Cardiac septum (tissue), 1 donor: ENCODE data around the gene OTOG. TPM values are rescaled to one million over a fixed set of nuclear protein-coding genes. Genes with fewer than 3 reads are reported as not detected.

Source experiments
- DNase-seq: peaks from one replicate; pipeline ENCODE4 v3.0.0-alpha.2; 2020; ENCODE audit warnings: low spot score
- intact Hi-C: fragments of 100-400 bp; cut with DNase I; formaldehyde crosslinking; loops from one replicate; pipeline ENCODE4 v1.14.0; 2022
- total RNA-seq: library from RNA; stranded (reverse); fragmentation: NEBNext Ultra II Directional; extraction: Animal tissue kit (Norgen Biotek cat#: 25700); gene quantifications from one replicate; pipeline ENCODE4 v1.2.1, GENCODE V29; 2021
- donor health status: DM: no; HTN: no; CAD: no.

OTOG gene
- total RNA-seq, 1 donor from 2014 or later = not detected

DNA sequence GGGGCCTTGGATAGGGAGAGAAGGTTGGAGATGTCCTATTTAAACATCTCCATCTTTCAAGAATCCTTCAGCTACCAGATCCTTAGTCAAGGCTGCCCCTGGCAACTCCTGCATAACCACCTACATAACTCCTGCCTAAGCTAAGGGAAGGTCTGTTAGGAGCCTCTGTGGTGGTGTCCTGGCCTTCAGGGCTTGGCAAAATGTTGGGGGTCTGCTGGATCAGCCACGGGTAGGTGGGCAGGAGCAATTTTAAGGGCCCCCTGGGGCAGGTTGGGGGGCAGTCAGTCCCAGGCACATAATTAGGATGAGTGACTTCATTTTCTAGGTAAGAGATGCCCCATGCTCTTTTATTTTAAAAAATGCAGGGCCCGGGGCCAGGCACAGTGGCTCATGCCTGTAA, 28.7 kb upstream of the OTOG start:
- intact Hi-C loops = no loop called here
- no peak for DNase-seq

GRCh38 chr11:17519061-17519885, 27.8 kb upstream of the OTOG start:
- intact Hi-C loops = no loop called here
- no peak for DNase-seq

- intact Hi-C loops = no loop called here
- DNase-seq = no peak
Observed at GRCh38 chr11:17521106-17521900, 25.8 kb upstream of the OTOG start.

GRCh38 chr11:17522655-17523054, 24.4 kb upstream of the OTOG start:
- no peak for DNase-seq
- intact Hi-C loops = no loop called here

GRCh38 chr11:17524221-17524620, 22.8 kb upstream of the OTOG start:
- intact Hi-C loops = no loop called here
- DNase-seq = no peak

DNA sequence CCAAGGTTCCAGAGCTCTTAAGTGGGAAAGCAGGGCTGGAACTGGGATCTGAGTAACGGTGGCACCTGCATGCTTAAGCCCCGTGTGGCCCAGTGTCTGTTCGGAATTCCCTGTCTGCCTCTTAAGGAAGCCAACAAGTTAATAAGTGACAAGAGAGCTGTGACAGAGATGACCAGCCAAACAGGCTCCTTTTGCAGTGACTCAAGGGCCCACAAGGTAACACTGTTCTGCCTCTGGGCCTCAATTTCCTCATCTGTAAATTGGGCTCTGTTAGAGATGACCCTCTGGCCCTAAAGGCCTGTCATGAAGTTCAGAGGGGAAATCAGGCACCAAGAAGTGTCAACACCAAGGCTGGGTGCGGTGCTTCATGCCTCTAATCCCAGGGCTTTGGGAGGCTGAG, 21.5 kb upstream of the OTOG start:
- intact Hi-C loops = loop anchor here (5.0 kb wide), 1 partner anchor 138 kb away; the partner anchor contains the start of gene KCNJ11
- DNase-seq = no peak

DNA sequence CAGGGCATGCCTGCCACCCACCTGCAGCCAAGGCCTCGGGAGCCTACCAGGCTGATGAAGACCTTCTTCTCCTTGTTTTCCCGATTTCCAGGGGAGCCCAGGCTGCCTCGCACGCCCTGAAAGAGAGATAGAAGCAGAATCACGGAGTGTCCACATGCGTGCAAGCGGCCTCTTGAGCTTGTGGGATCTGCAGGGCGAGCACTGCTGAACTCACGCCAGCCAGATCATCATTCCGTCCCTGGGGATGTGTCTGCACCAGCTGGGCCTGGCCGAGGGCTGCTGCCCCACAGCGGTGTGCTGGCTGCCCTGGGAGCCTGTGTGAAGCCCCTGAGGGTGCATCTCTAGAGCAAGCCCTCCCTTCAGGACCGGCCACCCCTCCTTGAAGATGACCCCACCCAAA, 20.7 kb upstream of the OTOG start:
- intact Hi-C loops = loop anchor here (5.0 kb wide), 1 partner anchor 139 kb away; the partner anchor contains the start of gene KCNJ11
- DNase-seq = no peak

GRCh38 chr11:17526931-17527627, 20.0 kb upstream of the OTOG start:
- no peak for DNase-seq
- intact Hi-C loops = loop anchor here (5.0 kb wide), 1 partner anchor 140 kb away; the partner anchor contains the start of gene KCNJ11

DNA sequence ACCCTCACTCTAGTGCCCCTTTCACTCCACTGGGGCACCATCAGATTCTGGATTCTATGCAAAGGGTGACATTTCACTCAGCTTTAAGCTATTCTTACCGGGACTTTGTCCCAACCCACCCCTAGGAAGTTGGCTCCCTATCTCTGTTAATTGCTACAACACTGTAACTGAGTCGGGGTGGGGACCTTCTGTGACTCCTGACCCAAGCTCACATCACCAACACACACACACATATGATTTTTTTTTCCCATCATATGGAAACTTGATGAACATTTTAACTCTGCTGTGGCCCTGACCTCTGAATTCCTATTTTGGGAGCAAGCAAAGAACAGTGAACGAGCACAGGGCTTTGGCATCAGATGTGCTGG, 19.4 kb upstream of the OTOG start:
- DNase-seq = no peak
- intact Hi-C loops = loop anchor here (5.0 kb wide), 1 partner anchor 140 kb away; the partner anchor contains the start of gene KCNJ11

DNA sequence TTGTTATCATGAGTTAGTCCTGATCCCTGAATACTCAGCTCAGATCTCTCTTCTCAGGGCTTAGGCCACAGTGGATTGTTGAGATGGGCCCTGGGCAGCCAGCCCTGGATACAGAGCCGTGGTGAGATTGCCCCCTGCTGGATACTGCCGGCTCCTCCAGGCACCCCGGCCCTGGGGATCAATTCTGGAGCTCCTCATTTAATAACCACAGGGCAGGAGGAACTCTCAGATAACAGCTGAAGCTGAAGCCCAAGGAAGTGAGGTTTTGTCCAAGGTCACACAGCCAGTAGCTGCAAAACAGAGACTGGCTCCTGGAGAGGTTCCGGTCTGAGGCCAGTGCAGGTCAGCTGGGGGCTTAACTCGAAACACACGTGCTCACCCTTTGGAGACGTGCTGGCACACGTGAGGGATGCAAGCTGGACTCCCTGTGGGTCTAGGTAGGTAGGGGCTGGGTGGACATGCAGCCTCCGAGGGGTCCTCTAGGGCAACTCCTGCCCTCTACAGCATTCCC, 18.8 kb upstream of the OTOG start:
- DNase-seq = no peak
- intact Hi-C loops = loop anchor here (5.0 kb wide), 1 partner anchor 141 kb away; the partner anchor contains the start of gene KCNJ11

DNA sequence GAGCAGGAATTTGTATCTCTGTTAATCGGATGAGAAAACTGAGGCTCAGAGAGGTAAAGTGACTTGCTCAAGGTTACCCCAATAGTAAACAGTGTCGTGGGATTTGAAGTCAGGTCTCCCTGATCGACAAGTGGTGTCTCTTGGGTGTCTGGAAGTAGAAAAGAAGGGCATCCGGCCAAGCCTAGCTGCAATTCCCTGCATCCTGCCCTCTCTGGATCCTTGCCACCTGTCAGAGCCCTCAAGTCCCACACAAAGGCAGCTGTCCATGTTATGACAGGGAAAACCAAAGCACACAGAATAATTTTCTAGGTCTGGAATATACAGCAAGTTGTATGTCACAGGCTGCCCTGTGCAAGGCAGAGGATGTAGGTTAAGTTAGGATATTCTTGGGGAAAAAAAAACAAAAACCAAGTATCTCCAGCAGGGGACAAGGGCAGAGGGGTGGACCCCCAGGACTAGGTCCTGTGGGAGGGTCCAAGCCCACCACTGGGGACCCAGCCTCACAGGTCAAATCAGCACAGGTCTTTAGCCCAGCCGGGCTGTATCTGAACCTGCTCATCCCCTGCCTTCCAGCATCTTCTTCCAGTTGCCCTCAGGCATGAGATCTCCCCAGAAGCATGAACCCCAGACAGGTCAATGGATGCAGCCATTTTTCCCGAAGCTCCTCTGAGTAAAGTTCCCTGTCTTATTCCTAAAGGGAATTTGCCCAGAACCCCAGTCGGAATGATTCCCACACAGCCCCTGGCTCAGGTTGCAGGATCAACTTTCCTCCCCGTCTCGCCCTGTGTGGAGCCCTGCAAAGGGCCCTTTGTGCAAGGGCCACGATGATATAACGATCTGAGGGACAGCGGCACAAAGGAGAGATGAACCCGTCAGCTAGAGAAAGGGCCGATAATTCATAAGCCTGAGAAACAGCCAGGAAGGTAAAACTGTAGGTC, 17.9 kb upstream of the OTOG start:
- intact Hi-C loops = loop anchor here (5.0 kb wide), 1 partner anchor 142 kb away; the partner anchor contains the start of gene KCNJ11
- DNase-seq = no peak

DNA sequence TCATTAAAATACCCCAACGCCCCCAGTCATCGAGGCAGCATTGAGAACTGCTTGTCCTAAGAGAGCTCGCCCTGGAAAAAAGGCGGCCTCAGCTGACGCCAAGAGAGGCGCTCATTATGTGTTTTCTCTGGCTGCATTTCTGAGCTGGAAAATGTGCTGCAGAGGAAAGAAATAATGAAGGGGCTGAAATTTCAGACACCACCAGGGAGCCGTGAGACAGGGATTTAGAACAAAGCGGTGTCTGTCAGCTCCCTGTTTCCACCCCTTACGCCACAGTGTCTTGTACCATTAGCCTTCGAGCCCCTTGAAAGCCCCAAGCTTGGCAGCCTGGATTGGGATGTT, 17.2 kb upstream of the OTOG start:
- intact Hi-C loops = loop anchor here (5.0 kb wide), 1 partner anchor 143 kb away; the partner anchor contains the start of gene KCNJ11
- DNase-seq = no peak

DNA sequence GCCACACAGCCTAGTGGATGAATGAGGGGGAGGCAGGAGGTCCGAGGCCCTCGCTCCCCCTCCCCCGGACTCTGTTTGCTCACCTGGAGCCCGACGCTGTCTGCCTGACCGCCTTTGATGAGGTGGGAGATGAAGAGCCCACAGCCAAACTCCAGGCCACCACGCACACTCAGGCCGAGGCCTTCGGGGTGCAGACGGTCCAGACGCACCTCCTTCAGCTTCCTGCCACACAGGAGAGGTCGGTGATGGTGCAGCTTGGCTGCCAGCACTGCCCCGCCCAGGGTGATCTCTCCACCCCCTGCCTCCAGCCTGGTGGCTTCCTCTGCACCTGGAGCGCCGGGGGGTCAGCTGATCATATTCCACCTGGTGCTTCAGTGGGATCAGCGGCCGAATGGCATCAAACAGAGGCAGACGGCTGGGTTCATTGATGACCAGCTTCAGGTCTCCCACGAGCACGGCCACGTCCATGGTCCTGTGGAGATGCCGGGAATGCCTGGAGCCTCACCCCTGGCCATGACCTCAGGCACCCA, 15.9 kb upstream of the OTOG start:
- intact Hi-C loops = no loop called here
- DNase-seq = no peak

DNA sequence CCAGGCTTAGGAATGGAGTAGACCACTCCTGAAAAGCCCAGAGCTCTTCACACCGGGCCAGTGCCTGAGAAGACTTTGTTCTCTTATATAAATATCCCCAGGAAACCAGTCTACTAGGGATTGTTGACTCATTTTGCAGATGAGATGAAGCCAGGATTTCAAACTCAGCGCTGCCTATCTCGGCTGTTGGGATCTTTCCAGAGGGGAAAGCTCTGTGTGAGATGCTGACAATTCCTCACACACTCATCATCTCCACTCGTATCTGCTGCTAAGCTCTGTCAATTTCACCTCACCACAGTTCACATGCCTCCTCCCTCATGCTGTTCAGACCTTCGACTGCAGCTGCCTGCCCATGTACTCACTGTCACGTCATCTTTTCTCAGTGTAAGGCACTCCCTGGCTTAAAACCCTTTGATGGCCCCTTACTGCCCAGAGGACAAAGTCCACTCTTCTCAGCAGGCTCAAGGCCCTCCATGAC, 15.4 kb upstream of the OTOG start:
- intact Hi-C loops = no loop called here
- no peak for DNase-seq

DNA sequence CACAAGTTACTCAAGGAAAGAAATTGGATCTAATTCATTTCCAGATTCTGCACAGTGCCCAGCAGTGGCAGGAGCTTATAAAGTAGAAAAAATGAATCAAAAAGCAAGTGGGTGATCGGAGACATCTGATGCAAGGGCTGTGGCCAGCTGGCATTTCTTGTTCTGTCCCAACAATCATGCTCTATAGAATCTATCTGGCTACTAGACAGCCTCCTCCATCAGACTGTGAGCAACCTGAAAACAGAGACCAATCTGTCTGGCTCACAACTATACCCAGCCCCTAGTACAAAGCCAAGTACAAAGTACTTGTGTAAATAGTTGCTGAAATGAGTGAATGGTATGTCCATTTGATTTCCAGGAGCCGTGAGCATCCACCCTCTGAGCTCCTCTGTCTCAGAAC, 14.3 kb upstream of the OTOG start:
- intact Hi-C loops = no loop called here
- no peak for DNase-seq

DNA sequence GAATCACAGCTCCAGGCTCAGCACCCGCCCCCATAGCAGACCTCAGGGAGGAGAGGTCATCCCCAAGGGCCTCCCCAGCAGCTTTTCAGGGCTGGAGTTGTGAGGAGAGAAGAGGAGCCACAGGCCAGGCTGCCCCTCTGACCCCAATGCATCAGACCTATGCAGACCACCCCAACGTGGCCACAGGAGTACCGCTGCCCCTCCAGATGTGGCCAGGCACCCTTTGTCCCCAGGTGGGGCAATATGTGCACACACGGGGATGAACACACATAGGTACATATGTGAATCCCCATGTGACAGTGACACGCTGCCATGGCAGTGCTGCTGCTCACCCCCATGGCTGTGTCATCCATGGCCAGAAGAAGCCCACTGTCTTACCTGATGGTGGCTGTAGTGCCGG, 13.7 kb upstream of the OTOG start:
- intact Hi-C loops = no loop called here
- DNase-seq = no peak

- DNase-seq = no peak
Observed at GRCh38 chr11:17533778-17534415, 13.2 kb upstream of the OTOG start.

GRCh38 chr11:17535488-17535887, 11.6 kb upstream of the OTOG start:
- intact Hi-C loops = no loop called here
- no peak for DNase-seq

More at GRCh38 chr11:17533778-17534415, 13.2 kb upstream of the OTOG start:
- intact Hi-C loops = no loop called here
